C4-2B (cell line): ENCODE measurements around the gene PBRM1.

Experiments
- CTCF ChIP-seq: fragments of 450-650 bp; conservative IDR thresholded peaks from 2 replicates; pipeline ENCODE4 v1.5.1; 2017; ENCODE audit warnings: mild to moderate bottlenecking
- ZFX ChIP-seq: fragments of 450-650 bp; IDR thresholded peaks from 2 replicates; pipeline ENCODE4 v1.6.1; 2017

- TF ChIP-seq CTCF: no peak
- TF ChIP-seq ZFX: no peak
Measured at GRCh38 chr3:52531860-52532516, 153.7 kb downstream of the PBRM1 start.
